Memory B cell (primary cell): Measurements from ENCODE around the gene CFLAR.
"Not testable (repeated sequence)": the region's sequence is repeated elsewhere in the genome, so short reads cannot be mapped to it uniquely, and the experiment has no call there.

Experiments used
- ATAC-seq: fragments of 150-1000 bp; cut with Tn5 transposase; 2 replicates; pipeline ENCODE4 v1.10.0; 2021; ENCODE audit warnings: low read depth, mild to moderate bottlenecking, moderate library complexity
- DNase-seq, 2 donors: peaks; one replicate each; pipeline ENCODE4 v3.0.0; 2022; ENCODE audit warnings: low spot score in 2 of 2
- H3K27ac Mint-ChIP-seq: one replicate; pipeline ENCODE4 v1.8.0; 2022; ENCODE audit warnings: mild to moderate bottlenecking, moderate library complexity, mixed read lengths
- H3K27me3 Mint-ChIP-seq: one replicate; pipeline ENCODE4 v1.8.0; 2022; ENCODE audit warnings: mixed read lengths
- H3K36me3 Mint-ChIP-seq: one replicate; pipeline ENCODE4 v1.8.0; 2022; ENCODE audit warnings: mild to moderate bottlenecking, mixed read lengths
- H3K4me1 Mint-ChIP-seq: one replicate; pipeline ENCODE4 v1.8.0; 2022; ENCODE audit warnings: mixed read lengths
- H3K4me3 Mint-ChIP-seq: one replicate; pipeline ENCODE4 v1.8.0; 2022; ENCODE audit warnings: mild to moderate bottlenecking, moderate library complexity, mixed read lengths
- H3K9me3 Mint-ChIP-seq: one replicate; pipeline ENCODE4 v1.8.0; 2022; ENCODE audit warnings: mixed read lengths

CFLAR gene

DNA sequence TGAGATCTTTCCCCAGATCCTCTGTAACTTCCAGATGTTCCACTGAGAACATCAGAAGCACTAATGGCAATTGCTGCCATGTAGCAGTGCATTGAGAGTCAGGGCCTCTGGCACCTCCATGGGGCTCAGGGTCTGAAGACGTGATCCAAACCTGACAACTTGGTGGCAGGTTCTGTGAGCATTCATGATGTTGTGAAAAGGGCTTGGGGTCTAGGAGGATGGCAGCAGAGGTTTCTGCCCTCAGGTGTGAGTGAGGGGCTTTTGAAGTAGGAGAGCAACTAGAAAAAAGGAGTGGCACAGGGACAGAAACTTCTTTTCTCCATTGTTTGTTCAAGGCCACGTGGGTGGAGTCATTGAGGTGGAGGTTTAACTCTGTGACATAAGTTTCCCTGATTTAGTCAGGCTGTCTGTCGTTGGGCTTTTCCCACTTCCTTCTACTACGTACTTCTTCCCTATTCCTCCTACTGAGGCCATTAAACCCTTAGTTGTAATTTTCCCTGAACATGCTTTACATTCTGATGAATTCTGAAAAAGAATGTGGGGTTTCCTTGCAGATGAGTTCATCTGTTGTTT, 13.1 kb downstream of the CFLAR start:
- no peaks in the 10 kb centered on the region for H3K27me3 Mint-ChIP-seq
- DNase-seq (no peak), ATAC-seq (no peak)
- H3K27ac Mint-ChIP-seq = peak overlapping the region; percentile 91
- H3K4me1 Mint-ChIP-seq = peaks cover 64% of the 10 kb centered on the region
- peaks cover 13% of the 10 kb centered on the region for H3K36me3 Mint-ChIP-seq
- no peaks in the 10 kb centered on the region for H3K9me3 Mint-ChIP-seq
- H3K4me3 Mint-ChIP-seq = peak overlapping the region; percentile 68

GRCh38 chr2:201130524-201131186, 14.7 kb downstream of the CFLAR start:
- Mint-ChIP-seq H3K27ac (peak overlapping the region; percentile 91), H3K36me3 (peaks cover 15% of the 10 kb centered on the region), H3K4me3 (peak overlapping the region; percentile 28), H3K9me3 (no peaks in the 10 kb centered on the region), H3K4me1 (peaks cover 54% of the 10 kb centered on the region), H3K27me3 (no peaks in the 10 kb centered on the region)
- ATAC-seq (no peak), DNase-seq (no peak)

- Mint-ChIP-seq H3K27me3 (no peaks in the 10 kb centered on the region), H3K36me3 (peaks cover 28% of the 10 kb centered on the region), H3K4me1 (peaks cover 44% of the 10 kb centered on the region), H3K9me3 (no peaks in the 10 kb centered on the region), H3K27ac (peak overlapping the region; percentile 91), H3K4me3 (peak overlapping the region; percentile 52)
- DNase-seq = no peak
- peak; percentile 54 for ATAC-seq
Observed at GRCh38 chr2:201132518-201132917, 16.6 kb downstream of the CFLAR start.

DNA sequence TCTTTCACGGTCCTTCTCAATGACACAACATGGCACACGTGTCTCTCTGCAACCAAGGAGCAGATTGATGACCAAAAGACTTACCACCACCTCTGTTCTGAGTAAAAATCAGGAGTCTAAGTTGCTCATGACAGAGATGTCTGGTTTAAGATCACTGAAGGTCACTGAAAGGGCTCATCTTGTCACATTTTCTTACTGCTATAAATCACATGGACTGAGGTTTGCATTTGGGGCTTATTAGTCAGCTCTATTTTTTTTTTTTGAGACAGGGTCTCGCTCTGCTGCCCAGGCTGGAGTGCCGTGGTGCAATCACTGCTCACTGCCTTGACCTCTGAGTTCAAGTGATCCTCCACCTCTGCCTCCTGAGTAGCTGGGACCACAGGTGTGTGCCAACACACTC, 19.4 kb downstream of the CFLAR start:
- H3K9me3 Mint-ChIP-seq = no peaks in the 10 kb centered on the region
- no peak for DNase-seq
- H3K4me3 Mint-ChIP-seq = no peak overlapping the region
- H3K4me1 Mint-ChIP-seq = peaks cover 34% of the 10 kb centered on the region
- peak overlapping the region; percentile 81 for H3K27ac Mint-ChIP-seq
- peaks cover 39% of the 10 kb centered on the region for H3K36me3 Mint-ChIP-seq
- no peaks in the 10 kb centered on the region for H3K27me3 Mint-ChIP-seq
- ATAC-seq = no peak

- Mint-ChIP-seq H3K9me3 (no peaks in the 10 kb centered on the region), H3K36me3 (peaks cover 43% of the 10 kb centered on the region), H3K4me3 (no peak overlapping the region), H3K27ac (peak overlapping the region; percentile 55), H3K4me1 (peaks cover 27% of the 10 kb centered on the region), H3K27me3 (no peaks in the 10 kb centered on the region)
- DNase-seq = no peak
- ATAC-seq = no peak
Observed at GRCh38 chr2:201136889-201137321, 20.9 kb downstream of the CFLAR start.

GRCh38 chr2:201137505-201138400, 21.8 kb downstream of the CFLAR start:
- no peak for DNase-seq
- no peak overlapping the region for H3K4me3 Mint-ChIP-seq
- no peaks in the 10 kb centered on the region for H3K9me3 Mint-ChIP-seq
- peaks cover 40% of the 10 kb centered on the region for H3K36me3 Mint-ChIP-seq
- ATAC-seq = no peak
- no peak overlapping the region for H3K27ac Mint-ChIP-seq
- H3K4me1 Mint-ChIP-seq = peaks cover 20% of the 10 kb centered on the region
- H3K27me3 Mint-ChIP-seq = no peaks in the 10 kb centered on the region

DNA sequence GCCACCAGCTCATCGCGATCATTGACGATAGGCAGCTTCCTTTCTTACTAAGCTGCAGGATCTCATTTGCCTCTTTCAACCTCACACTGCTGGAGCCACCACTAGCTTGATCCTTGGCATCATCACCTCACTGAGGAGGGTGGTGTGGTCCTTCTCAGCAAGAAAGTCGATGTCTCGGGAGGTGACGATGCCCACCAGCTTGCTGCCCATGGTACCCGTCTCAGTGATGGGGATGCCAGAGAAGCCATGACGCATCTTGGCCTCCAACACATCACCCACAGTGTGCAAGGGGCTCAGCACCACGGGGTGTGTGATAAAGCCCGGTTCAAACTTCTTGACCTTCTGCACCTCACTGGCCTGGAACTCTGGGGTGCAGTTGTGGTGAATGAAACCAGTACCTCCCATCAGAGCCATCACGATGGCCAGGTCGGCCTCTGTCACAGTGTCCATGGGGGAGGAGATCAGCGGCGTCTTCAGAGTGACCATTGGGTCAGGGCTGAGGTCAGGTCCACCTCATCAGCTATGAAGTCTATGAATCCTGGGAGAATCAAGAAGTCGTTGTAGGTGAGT, 22.5 kb downstream of the CFLAR start:
- ATAC-seq (no peak), DNase-seq (no peak)
- Mint-ChIP-seq H3K27ac (no peak overlapping the region), H3K4me3 (no peak overlapping the region), H3K27me3 (no peaks in the 10 kb centered on the region), H3K9me3 (no peaks in the 10 kb centered on the region), H3K4me1 (peaks cover 12% of the 10 kb centered on the region), H3K36me3 (peaks cover 33% of the 10 kb centered on the region)

- H3K9me3 Mint-ChIP-seq, ATAC-seq, DNase-seq, H3K27ac Mint-ChIP-seq, H3K27me3 Mint-ChIP-seq, H3K4me3 Mint-ChIP-seq: not testable (repeated sequence)
- H3K36me3 Mint-ChIP-seq = peaks cover 33% of the 10 kb centered on the region
- H3K4me1 Mint-ChIP-seq = peaks cover 12% of the 10 kb centered on the region
Observed at GRCh38 chr2:201138986-201139781, 23.2 kb downstream of the CFLAR start.

GRCh38 chr2:201139836-201140604, 24.1 kb downstream of the CFLAR start:
- DNase-seq (no peak), ATAC-seq (no peak)
- Mint-ChIP-seq H3K27me3 (no peaks in the 10 kb centered on the region), H3K4me3 (no peak overlapping the region), H3K36me3 (peaks cover 32% of the 10 kb centered on the region), H3K9me3 (no peaks in the 10 kb centered on the region), H3K27ac (no peak overlapping the region), H3K4me1 (peaks cover 11% of the 10 kb centered on the region)

DNA sequence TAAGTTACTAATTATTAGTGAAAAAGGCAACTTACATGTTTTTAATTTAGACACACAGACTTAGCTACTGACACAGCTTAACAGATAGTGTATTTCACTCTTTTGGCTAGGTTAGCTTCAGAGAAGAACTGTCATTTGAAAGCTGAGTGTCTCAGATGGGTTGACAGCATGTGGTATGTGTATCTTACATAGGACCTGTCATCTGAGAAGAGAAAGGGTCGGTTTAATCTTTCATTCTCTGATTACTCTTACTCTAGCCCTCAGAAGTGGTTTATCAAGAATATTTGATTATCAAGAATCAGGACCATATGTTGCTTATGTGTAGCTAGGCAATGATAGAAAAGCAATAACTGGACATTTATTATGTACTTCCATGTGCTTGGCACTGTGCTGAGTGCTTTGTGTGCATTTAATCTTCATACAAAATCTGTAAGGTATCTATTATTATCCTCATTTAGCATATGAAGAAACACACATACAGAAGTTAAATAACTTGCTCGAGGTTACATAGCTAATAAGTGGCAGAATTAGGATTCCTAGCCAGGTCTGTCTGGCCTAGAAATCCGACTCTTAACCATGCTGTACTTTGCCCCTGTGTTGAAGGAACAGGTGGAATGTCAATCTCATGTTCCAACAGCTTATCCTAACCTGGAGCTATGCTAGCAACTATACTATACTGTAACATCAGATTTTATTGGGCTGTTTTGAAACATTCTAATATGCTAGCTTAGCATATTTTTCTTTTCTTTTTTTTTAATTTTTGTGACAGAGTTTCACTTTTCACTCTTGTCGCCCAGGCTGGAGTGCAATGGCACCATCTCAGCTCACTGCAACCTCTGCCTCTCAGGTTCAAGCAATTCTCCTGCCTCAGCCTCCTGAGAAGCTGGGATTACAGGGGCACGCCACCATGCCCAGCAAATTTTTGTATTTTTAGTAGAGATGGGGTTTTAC, 28.4 kb downstream of the CFLAR start:
- no peaks in the 10 kb centered on the region for H3K9me3 Mint-ChIP-seq
- H3K27me3 Mint-ChIP-seq = no peaks in the 10 kb centered on the region
- peak overlapping the region; percentile 35 for H3K27ac Mint-ChIP-seq
- no peak for ATAC-seq
- no peak overlapping the region for H3K4me3 Mint-ChIP-seq
- no peak for DNase-seq
- peaks cover 2% of the 10 kb centered on the region for H3K4me1 Mint-ChIP-seq
- peaks cover 20% of the 10 kb centered on the region for H3K36me3 Mint-ChIP-seq

DNA sequence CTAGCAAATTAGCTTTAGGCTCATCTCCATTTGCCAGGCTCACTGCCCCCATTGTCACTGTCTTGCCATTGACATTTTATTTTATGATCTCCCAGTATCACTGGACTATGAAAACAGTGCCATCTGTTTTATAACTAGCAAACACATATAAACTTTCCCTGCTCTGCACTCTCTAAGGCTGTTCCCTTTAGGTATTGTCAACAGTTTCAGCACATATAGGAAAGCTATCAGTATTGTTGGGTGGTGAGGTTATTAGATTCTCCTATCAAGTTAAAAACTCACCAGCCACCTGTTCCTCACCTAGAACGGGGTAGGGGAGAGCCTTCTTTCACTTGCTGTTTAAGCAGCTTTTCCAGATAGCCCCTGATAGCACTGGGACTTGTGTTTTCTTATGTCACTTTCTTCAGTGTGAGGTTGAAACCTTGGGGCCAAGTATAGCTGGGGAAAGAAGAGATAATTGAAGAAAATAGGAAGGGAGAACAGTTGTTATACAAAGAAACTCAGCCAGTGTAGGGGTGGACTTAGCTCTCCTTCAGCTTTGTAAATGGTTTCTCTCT, 32.5 kb downstream of the CFLAR start:
- Mint-ChIP-seq H3K4me3 (no peak overlapping the region), H3K27me3 (no peaks in the 10 kb centered on the region), H3K36me3 (peaks cover 32% of the 10 kb centered on the region), H3K4me1 (peaks cover 24% of the 10 kb centered on the region), H3K9me3 (no peaks in the 10 kb centered on the region), H3K27ac (peak overlapping the region; percentile 100)
- DNase-seq = no peak
- ATAC-seq = no peak
